Ovary (tissue), 9 donors: Measurements from ENCODE around the gene PLAGL1. TPM values are rescaled to one million over a fixed set of nuclear protein-coding genes. Genes with fewer than 3 reads are reported as not detected.

Source experiments
- DNase-seq, 5 donors: peaks; one replicate each; pipeline ENCODE4 v3.0.0-alpha.2; 2019 to 2020
- H3K27ac ChIP-seq, 2 donors: fragments of 200-600 bp; one replicate each; pipeline versions ENCODE4 v1.5.1 to v1.8.0; 2019 to 2022
- H3K27me3 ChIP-seq: fragments of 200-600 bp; one replicate; pipeline ENCODE4 v1.8.0; 2022
- H3K36me3 ChIP-seq: fragments of 200-600 bp; sonication (generic); one replicate; pipeline ENCODE4 v1.5.1; 2019
- H3K4me1 ChIP-seq: one replicate; pipeline ENCODE4 v1.8.1; 2013; ENCODE audit warnings: mild to moderate bottlenecking, moderate library complexity; ENCODE audit not compliant: insufficient read depth
- H3K4me3 ChIP-seq: fragments of 200-600 bp; sonication (generic); one replicate; pipeline ENCODE4 v1.5.1; 2017
- H3K9me3 ChIP-seq, 2 donors: fragments of 200-600 bp in 1 of 2; sonication (generic) in 1 of 2; one replicate each; pipeline versions ENCODE4 v1.5.1 to v1.8.1; 2013 to 2019; ENCODE audit warnings: mild to moderate bottlenecking in 1 of 2, moderate library complexity in 1 of 2
- EP300 ChIP-seq: sonication (generic); formaldehyde crosslinking; IDR thresholded peaks from one replicate; pipeline ENCODE4 v1.6.1; 2017; ENCODE audit warnings: antibody characterized with exemption
- POLR2A ChIP-seq: fragments of 450-650 bp; IDR thresholded peaks from one replicate; pipeline ENCODE4 v1.6.1; 2017; ENCODE audit warnings: antibody characterized with exemption, mild to moderate bottlenecking, moderate library complexity
- WGBS, 3 donors: extraction: QIAGEN DNeasy Blood & Tissue Kit in 1 of 3; methylation state at CpG; one replicate each; pipeline versions ENCODE4 v1.1.5 to v1.1.7; 2013 to 2017; 5-methylcytosine and 5-hydroxymethylcytosine counted together
- intact Hi-C, 4 donors: fragments of 100-400 bp; cut with DNase I; formaldehyde crosslinking; loops; one replicate each; pipeline versions ENCODE4 v1.11.0 to v1.15.1; 2022 to 2023
- polyA plus RNA-seq, 2 donors: library from polyadenylated mRNA; stranded (reverse); fragments of 200-250 nt in 1 of 2; fragments of 350-450 nt in 1 of 2; fragmentation: Illumina TruSeq in 1 of 2; extraction: RNeasy Lipid Tissue Mini Kit (QIAGEN cat#74804) in 1 of 2; gene quantifications; one replicate each; pipeline ENCODE4 v1.2.3, GENCODE V29; 2013 to 2014
- total RNA-seq, 7 donors: library from RNA; depleted of rRNA in 2 of 7; stranded (reverse); fragments of >200 nt in 2 of 7; fragmentation: NEBNext Ultra II Directional in 3 of 7; extraction: Animal tissue kit (Norgen Biotek cat#: 25700) in 3 of 7; gene quantifications; one replicate each; pipeline versions ENCODE4 v1.1.0 to v1.2.4, GENCODE V29; 2016 to 2023
- TF ChIP-seq, protein P1 (sequence below), 3 donors: fragments of 450-650 bp in 2 of 3; fragments of 200-600 bp in 1 of 3; IDR thresholded peaks; one replicate each; pipeline versions ENCODE4 v1.5.1 to v1.8.0; 2016 to 2022; ENCODE audit warnings: antibody characterized with exemption in 3 of 3, mild to moderate bottlenecking in 1 of 3
- donor health status: DM: no; HTN: no; CAD: no; lungs with moderate emphysema.
- donor health status: DM: no; HTN: no; CAD: no.
- donor health status: Bipolar disorder and iron deficiency.
- donor health status: DM: yes; HTN: yes; CAD: no.
- donor health status: DM: no; HTN: no; CAD: no.
- donor health status: DM: yes; HTN: yes; CAD: no.

Gene PLAGL1
- total and polyA plus RNA-seq, 9 donors: 17.8 to 53.4 (median 32.1) TPM

DNA sequence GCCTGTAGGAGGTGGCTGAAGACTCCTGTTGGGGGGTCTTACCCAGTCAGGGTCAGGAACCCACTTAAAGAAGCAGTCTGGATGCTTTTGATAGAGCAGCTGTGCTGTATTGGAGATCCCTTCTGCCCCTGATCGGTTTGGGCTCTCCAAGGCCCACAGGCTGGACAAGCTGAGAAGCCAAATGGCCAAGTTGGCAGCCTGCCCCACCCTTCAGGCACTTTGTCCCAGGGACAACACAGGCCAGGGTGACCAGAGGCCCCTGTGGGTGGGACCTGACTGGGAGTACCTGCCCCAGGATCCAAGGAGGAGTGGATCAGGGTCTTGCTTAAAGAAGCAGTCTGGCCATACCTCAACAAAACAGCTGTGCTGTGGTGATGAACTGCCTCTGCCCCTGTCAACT lies 95.4 kb downstream of the PLAGL1 start:
- Histone ChIP-seq H3K27ac (no peak overlapping the region), H3K4me3 (no peak overlapping the region), H3K27me3 (no peaks in the 10 kb centered on the region), H3K4me1 (no peaks in the 10 kb centered on the region), H3K9me3 (peaks cover 0 to 6% of the 10 kb centered on the region in 2 donors), H3K36me3 (no peaks in the 10 kb centered on the region)
- TF ChIP-seq, protein P1, sequence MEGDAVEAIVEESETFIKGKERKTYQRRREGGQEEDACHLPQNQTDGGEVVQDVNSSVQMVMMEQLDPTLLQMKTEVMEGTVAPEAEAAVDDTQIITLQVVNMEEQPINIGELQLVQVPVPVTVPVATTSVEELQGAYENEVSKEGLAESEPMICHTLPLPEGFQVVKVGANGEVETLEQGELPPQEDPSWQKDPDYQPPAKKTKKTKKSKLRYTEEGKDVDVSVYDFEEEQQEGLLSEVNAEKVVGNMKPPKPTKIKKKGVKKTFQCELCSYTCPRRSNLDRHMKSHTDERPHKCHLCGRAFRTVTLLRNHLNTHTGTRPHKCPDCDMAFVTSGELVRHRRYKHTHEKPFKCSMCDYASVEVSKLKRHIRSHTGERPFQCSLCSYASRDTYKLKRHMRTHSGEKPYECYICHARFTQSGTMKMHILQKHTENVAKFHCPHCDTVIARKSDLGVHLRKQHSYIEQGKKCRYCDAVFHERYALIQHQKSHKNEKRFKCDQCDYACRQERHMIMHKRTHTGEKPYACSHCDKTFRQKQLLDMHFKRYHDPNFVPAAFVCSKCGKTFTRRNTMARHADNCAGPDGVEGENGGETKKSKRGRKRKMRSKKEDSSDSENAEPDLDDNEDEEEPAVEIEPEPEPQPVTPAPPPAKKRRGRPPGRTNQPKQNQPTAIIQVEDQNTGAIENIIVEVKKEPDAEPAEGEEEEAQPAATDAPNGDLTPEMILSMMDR (IDR thresholded peaks at IDR 0.05): no peak
- no peak for TF ChIP-seq POLR2A
- TF ChIP-seq EP300: no peak
- DNase-seq: no peak
- WGBS, 3 donors: 93 to 100% (median 95%) methylated on average over 1 of the region's 1 CpG
- intact Hi-C loops: no loop called here

DNA sequence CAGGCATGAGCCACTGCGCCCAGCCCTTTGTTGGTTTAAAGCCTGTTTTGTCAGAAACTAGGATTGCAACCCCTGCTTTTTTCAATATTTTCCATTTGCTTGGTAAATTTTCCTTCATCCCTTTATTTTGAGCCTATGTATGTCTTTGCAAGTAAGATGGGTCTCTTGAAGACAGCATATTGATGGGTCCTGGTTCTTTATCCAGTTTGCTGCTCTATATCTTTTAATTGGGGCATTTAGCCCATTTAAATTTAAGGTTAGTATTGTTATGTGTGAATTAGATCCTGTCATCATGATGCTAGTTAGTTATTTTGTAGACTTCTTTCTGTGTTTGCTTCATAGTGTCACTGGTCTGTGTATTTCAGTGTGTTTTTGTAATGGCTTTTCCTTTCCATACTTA lies 97.0 kb downstream of the PLAGL1 start:
- intact Hi-C loops: no loop called here

DNA sequence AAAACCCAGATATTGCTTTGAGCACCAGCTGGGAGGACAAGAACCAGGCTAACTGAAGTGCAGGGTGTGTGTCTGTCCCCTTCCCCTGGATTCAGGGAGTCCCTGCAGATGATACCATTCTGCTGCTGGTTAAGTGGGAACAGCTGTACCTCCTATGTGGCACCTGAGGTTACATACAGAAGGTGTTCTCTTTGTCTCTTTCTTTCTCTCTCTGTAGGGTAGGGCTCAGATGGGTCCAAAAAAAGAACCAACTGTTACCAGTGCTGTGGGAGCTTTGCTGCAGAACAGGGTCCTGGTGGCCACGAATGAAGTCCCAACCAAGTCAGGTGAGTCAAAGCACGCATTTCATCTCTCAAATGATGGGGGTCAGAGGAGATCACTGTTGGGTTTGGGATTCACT lies 105.2 kb downstream of the PLAGL1 start:
- intact Hi-C loops: no loop called here
- H3K36me3 ChIP-seq: no peaks in the 10 kb centered on the region
- TF ChIP-seq, protein P1 (IDR thresholded peaks at IDR 0.05): no peak
- TF ChIP-seq POLR2A: no peak
- no peak for TF ChIP-seq EP300
- DNase-seq: no peak
- no peaks in the 10 kb centered on the region for H3K9me3 ChIP-seq
- H3K4me1 ChIP-seq: peaks cover 10% of the 10 kb centered on the region
- H3K27me3 ChIP-seq: no peaks in the 10 kb centered on the region
- peak overlapping the region in 1 of 2 donors; percentile 73 for H3K27ac ChIP-seq
- no peak overlapping the region for H3K4me3 ChIP-seq
- WGBS, 3 donors: 70 to 74% (median 73%) methylated on average over 2 of the region's 2 CpGs

More for the DNA sequence above, 97.0 kb downstream of the PLAGL1 start:
- H3K4me1 ChIP-seq: no peaks in the 10 kb centered on the region
- whole genome bisulfite sequencing, 3 donors: 94 to 100% (median 95%) methylated on average over 1 of the region's 1 CpG
- H3K4me3 ChIP-seq: no peak overlapping the region
- DNase-seq: no peak
- peaks cover 0 to 6% of the 10 kb centered on the region in 2 donors for H3K9me3 ChIP-seq
- TF ChIP-seq EP300 (no peak), POLR2A (no peak)
- TF ChIP-seq, protein P1 (IDR thresholded peaks at IDR 0.05): no peak
- no peak overlapping the region for H3K27ac ChIP-seq
- H3K27me3 ChIP-seq: no peaks in the 10 kb centered on the region
- H3K36me3 ChIP-seq: no peaks in the 10 kb centered on the region

DNA sequence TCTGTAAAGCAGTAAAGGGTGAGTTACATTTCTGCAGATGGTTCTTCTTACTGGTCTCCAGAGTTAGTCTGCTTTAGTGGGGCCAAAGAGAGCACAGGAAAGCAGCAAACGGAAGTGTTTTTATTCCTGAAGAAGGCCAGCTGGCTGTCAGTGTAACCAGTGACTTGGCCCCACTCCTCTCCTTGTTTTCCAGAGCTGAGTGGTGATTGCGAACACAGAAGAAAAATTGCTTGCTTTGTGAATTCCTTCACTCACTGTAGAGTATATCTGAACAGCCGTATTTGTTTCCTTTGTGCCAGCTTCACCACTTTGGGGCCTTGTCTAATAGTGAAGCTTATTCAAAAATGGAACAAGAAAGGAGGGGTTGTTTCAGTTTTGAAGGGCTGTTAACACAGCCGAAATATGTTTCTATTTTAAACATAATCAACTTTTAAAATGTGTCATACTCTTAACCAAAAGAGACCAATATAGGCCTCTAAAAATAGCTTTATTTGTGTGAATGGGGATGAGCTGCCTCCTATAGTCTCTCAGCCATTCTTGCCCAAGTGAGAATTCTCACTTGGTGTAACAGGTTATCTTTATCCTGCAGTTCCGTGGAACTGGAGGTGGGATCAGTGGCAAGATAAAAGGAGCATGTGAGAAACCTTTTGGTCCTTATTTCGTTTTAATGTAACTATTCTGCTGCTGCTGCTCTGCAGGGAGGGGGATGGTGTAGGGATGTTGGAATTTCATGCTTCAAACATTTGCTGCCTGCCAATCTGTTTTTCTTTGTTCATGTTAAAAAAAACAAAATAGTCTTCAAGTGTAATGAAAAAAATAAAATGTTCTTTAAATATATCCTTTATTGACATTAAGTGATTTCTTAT lies 105.9 kb downstream of the PLAGL1 start:
- TF ChIP-seq, protein P1 (IDR thresholded peaks at IDR 0.05): no peak
- TF ChIP-seq EP300 (no peak), POLR2A (no peak)
- H3K36me3 ChIP-seq: no peaks in the 10 kb centered on the region
- WGBS, 3 donors: 4 to 10% (median 6%) methylated on average over 6 of the region's 6 CpGs
- peak; percentile 56 to 70 (median 66) for DNase-seq
- intact Hi-C loops: no loop called here
- no peak overlapping the region for H3K4me3 ChIP-seq
- H3K27me3 ChIP-seq: no peaks in the 10 kb centered on the region
- peaks cover 10% of the 10 kb centered on the region for H3K4me1 ChIP-seq
- no peaks in the 10 kb centered on the region for H3K9me3 ChIP-seq
- peak overlapping the region; percentile 7 to 73 for H3K27ac ChIP-seq
